ENCODE measurements around the gene GAMT. TPM values are rescaled to one million over a fixed set of nuclear protein-coding genes. Genes with fewer than 3 reads are reported as not detected.

The GAMT gene
- total RNA-seq, 2 experiments from 2014 or later, result 27.8 to 29.5 TPM

DNA sequence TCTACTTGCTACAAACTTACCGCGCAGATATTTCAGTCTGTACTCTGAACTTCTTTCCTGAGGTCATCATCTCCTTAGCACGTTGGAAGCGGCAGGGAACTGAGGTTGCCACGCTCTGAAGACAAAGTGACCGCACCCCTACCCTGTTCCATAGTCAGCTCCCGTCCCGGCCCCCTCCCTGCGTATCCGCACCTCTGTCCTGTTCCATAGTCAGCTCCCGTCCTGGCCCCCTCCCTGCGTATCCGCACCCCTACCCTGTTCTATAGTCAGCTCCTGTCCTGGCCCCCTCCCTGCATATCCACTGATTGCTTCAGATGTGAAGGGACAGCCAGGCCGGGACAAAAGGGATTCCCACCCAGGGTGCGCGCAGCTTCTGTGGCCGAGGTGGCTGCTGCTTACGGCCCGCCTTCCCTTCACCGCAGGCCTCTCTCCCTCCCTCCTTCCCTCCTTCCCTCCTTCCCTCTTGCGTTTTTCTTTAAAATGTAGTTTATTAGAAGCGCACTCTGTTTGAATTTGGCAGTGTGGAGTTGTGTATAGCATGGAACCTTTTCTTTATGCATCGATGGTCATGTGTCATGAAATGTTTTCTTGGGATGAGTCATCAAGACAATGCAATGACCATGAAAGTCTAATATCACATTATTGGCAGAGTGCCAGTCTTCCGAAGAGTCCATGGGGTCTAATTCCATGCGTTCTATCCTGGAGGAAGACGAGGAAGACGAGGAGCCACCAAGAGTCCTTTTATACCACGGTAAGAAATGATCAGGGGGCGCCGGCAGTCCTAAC is 39.5 kb downstream of the GAMT start:
- no peak overlapping the region for H3K4me3 Mint-ChIP-seq
- CTCF ChIA-PET, result no interaction called here
- TF ChIP-seq CTCF (IDR thresholded peaks at IDR 0.05), result no peak
- H3K27ac Mint-ChIP-seq, result no peak overlapping the region
- intact Hi-C loops (cut with micrococcal nuclease), result loop anchor here (10.0 kb wide), 1 partner anchor 87 kb away; the partner anchor contains the start of gene FAM174C
- DNase-seq (no peak), ATAC-seq (no peak)
- H3K27me3 Mint-ChIP-seq, result no peaks in the 10 kb centered on the region
- H3K36me3 Mint-ChIP-seq (ENCODE audit: low read depth), result peaks cover 44% of the 10 kb centered on the region
- no peaks in the 10 kb centered on the region for H3K9me3 Mint-ChIP-seq
- POLR2A ChIA-PET, result interaction anchor here (1.6 kb wide), 1 partner anchor 21 kb away, joined by 3 read pairs; no protein-coding TSS in a partner anchor
- peaks cover 35% of the 10 kb centered on the region for H3K4me1 Mint-ChIP-seq (ENCODE audit: low read depth)

DNA sequence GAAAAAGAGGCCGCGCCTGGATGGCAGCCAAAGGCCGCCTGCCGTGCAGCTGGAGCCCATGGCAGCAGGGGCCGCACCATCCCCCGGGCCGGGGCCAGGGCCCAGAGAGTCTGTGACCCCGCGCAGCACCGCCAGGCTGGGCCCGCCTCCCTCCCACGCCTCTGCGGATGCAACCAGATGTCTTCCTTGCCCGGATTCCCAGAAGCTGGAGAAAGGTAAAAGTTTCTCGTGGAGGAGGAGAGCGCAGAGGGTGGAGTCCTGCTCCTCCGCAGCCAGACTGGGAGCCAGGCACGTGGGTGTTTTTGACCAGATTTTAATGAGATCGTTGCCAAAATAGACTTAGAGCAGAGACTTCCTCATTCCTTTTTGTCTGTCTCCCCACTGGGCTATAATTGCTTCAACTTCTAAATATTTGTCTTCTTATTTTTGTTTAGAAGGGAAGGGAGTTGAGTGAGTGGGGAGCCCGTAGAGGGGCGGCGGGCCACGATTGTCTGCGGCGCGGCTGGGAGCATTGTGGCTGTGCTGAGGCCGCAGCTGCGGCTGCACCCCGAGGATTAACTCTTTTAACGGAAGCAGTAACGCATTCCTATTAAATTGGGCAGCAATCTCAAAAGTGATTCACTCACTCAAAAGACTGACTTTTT is 40.4 kb downstream of the GAMT start:
- Mint-ChIP-seq H3K4me1 (ENCODE audit: low read depth) (peaks cover 40% of the 10 kb centered on the region), H3K27ac (no peak overlapping the region), H3K36me3 (ENCODE audit: low read depth) (peaks cover 46% of the 10 kb centered on the region)

DNA sequence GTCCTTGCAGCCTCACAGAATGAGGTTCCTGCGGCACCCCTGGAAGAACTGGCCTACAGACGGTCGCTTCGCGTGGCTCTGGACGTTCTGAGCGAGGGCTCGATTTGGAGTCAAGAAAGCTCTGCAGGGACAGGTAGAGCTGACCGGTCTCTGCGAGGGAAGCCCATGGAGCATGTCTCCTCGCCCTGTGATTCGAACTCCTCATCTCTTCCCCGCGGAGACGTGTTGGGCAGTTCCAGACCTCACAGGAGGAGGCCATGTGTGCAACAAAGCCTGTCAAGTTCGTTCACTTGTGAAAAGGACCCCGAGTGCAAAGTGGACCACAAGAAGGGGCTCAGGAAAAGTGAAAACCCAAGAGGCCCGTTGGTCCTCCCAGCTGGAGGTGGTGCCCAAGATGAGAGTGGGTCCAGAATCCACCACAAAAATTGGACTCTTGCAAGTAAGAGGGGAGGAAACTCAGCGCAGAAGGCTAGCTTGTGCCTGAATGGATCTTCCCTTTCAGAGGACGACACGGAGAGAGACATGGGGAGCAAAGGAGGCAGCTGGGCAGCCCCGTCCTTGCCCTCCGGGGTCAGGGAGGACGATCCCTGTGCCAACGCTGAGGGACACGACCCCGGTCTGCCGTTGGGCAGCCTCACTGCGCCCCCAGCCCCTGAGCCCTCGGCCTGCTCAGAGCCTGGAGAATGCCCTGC is 41.1 kb downstream of the GAMT start:
- Mint-ChIP-seq H3K4me1 (ENCODE audit: low read depth) (peaks cover 45% of the 10 kb centered on the region), H3K9me3 (no peaks in the 10 kb centered on the region), H3K27ac (no peak overlapping the region), H3K4me3 (no peak overlapping the region), H3K27me3 (no peaks in the 10 kb centered on the region), H3K36me3 (ENCODE audit: low read depth) (peaks cover 45% of the 10 kb centered on the region)
- ATAC-seq (no peak), DNase-seq (no peak)
- TF ChIP-seq CTCF (IDR thresholded peaks at IDR 0.05), result no peak
- ChIA-PET CTCF (no interaction called here), POLR2A (no interaction called here)
- intact Hi-C loops (cut with micrococcal nuclease), result loop anchor here (10.0 kb wide), 1 partner anchor 85 kb away; the partner anchor contains the start of gene FAM174C

More for the DNA sequence above, 40.4 kb downstream of the GAMT start:
- TF ChIP-seq CTCF (IDR thresholded peaks at IDR 0.05), result no peak
- no peaks in the 10 kb centered on the region for H3K27me3 Mint-ChIP-seq
- ChIA-PET CTCF (no interaction called here), POLR2A (interaction anchor here (1.6 kb wide), 1 partner anchor 22 kb away, joined by 3 read pairs; no protein-coding TSS in a partner anchor)
- H3K9me3 Mint-ChIP-seq, result no peaks in the 10 kb centered on the region
- no peak overlapping the region for H3K4me3 Mint-ChIP-seq
- DNase-seq (no peak), ATAC-seq (no peak)
- intact Hi-C loops (cut with micrococcal nuclease), result loop anchor here (10.0 kb wide), 1 partner anchor 86 kb away; the partner anchor contains the start of gene FAM174C

DNA sequence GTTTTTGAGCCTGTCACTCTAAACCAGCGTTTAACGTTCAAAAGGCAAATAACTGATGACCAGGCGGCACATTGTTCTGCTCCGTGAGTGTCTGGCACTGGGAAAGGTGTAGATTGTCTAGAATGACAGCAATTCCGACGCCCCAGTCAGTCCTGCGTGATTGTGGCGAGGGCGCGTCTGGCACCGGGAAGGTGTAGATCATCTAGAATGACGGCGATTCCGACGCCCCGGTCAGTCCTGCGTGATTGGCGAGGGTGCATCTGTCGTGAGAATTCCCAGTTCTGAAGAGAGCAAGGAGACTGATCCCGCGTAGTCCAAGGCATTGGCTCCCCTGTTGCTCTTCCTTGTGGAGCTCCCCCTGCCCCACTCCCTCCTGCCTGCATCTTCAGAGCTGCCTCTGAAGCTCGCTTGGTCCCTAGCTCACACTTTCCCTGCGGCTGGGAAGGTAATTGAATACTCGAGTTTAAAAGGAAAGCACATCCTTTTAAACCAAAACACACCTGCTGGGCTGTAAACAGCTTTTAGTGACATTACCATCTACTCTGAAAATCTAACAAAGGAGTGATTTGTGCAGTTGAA is 43.7 kb downstream of the GAMT start:
- H3K4me3 Mint-ChIP-seq, result no peak overlapping the region
- TF ChIP-seq CTCF (IDR thresholded peaks at IDR 0.05), result no peak
- H3K27ac Mint-ChIP-seq, result no peak overlapping the region
- POLR2A ChIA-PET, result no interaction called here
- peaks cover 35% of the 10 kb centered on the region for H3K36me3 Mint-ChIP-seq (ENCODE audit: low read depth)
- ATAC-seq, result no peak
- H3K9me3 Mint-ChIP-seq, result no peaks in the 10 kb centered on the region
- no peak for DNase-seq
- CTCF ChIA-PET, result no interaction called here
- H3K27me3 Mint-ChIP-seq, result no peaks in the 10 kb centered on the region
- H3K4me1 Mint-ChIP-seq (ENCODE audit: low read depth), result peaks cover 21% of the 10 kb centered on the region
- intact Hi-C loops (cut with micrococcal nuclease), result no loop called here

Data from activated CD8-positive, alpha-beta T cell treated with anti-CD3 and anti-CD28 coated beads for 36 hours (primary cell).